GM19193 (cell line): ENCODE data around the gene USP11.

Experiments used
- POLR2A ChIP-seq: IDR thresholded peaks from 4 replicates; pipeline ENCODE4 v1.6.1; 2011; ENCODE audit not compliant: insufficient read depth, insufficient read length; ENCODE audit errors: extremely low read depth

USP11 gene

GRCh38 chrX:47232803-47233332, at the start of gene USP11:
TSS of gene USP11 (plus strand) at chrX:47233009. CDS start at chrX:47233044, 35 bp downstream.
- peak; percentile 83 for TF ChIP-seq POLR2A

DNA sequence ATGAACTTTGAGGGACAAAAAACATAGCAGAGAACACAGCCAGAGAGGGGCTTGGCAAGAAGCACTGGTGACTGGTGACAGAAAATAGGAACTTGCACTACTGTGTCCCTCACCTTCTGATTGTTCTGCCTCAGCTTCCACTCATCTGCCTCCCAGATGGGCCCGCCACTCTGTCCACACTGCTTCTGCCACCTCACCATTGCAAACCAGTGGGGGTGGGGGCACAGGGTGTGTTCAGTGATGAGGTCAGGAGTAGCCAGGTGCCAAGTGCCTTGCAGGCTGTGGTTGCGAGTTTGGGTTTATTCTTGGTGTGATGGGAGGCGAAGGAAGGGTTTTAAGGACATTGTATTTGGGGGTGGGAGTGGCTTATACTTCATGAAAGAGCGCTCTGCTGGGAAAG, 48.3 kb upstream of the USP11 start:
- no peak for TF ChIP-seq POLR2A

DNA sequence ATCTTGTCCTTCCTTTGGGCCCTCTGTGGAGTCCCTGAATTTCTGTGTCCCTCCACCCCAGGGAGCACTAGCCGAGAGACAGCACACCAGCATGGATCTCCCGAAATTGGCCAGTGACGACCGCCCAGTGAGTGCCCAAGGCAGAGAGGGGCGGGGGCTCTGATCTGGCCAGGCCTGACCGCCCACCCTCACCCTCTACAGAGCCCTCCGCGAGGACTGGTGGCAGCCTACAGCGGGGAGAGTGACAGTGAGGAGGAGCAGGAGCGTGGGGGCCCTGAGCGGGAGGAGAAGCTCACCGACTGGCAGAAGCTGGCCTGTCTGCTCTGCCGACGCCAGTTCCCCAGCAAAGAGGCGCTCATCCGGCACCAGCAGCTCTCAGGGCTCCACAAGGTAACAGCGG, 47.6 kb upstream of the USP11 start:
- TF ChIP-seq POLR2A: no peak

DNA sequence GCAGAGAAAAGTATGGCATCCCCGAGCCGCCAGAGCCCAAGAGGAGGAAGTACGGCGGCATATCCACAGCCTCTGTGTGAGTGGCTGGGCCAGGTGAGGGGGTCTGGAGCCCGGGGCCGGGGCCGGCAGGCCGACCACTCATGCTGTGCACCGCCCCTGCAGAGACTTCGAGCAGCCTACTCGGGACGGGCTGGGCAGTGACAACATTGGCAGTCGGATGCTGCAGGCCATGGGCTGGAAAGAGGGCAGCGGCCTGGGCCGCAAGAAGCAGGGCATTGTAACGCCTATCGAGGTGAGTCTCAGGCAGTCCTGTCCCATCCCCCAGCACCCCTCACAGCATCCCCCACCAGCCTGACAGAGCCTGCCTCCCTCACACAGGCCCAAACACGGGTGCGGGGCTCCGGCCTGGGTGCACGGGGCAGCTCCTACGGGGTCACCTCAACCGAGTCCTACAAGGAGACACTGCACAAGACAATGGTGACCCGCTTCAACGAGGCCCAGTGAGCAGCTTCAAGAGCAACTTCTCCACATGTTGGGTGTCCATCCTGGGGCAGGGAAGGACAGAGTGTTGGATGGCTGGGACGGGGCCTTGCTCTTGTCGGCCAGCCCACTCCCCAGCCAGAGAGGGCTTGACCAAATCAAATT, 46.6 kb upstream of the USP11 start:
- no peak for TF ChIP-seq POLR2A

- no peak for TF ChIP-seq POLR2A
Measured at GRCh38 chrX:47187106-47187677, 45.6 kb upstream of the USP11 start.

- no peak for TF ChIP-seq POLR2A
Measured at GRCh38 chrX:47189906-47190305, 42.9 kb upstream of the USP11 start.

DNA sequence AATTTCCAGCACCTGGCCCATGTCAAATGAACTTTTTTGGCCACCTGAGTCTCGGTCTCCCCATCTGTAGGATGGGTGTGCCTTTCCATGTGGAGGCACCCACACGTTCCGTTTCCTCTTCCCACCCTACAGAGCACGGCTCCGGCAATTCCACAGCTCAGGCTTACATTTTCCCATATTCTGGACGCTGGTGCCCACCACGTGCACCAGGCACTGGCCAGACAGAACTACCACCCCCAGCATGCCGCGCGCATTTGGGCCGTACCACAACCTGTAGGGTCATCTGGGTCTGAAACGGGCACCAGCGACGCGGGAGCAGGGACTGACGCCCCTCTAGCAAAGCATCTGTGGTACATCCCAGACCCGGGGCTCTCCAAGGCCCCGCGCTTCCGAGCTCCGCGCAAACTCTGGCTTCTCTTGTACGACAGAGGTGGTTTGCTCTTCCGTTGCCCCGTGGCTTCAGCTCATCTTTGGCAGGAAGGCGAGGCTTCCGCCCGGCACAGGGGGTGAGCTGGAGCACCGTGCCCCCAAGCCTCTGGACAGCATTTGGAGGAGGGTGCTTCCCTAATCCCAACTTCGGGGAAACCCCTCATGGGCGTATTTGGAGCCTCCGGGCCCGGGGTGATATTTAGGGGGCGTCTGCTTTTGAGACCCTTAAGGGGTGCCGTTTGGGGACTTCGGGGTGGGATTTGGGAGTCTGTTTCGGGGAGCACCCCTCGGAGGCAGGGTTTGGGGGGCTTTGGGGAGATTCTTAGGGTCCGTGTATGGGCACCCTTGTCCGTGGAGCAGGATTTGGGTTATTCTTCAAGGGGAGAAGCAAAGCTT, 42.2 kb upstream of the USP11 start:
- TF ChIP-seq POLR2A: peak; percentile 87

DNA sequence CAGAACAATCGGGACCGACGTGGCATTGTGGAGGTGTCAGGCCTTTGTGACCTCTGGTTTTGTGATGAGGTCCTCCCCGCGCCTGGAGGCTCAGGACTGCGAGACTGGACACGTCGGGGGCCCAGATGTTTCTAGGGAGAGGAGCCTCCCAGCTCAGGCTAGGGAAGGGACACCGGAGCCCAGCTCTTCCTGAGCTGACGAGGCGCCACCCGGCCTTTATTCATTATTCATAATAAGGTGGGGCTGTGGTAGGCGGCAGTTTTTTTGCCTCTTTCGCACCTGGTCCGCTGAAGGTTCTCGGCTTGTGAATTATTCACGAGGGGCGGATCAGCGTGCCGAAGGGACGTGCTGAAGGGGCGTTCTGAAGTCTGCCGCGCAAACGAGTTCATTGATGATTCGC, 41.5 kb upstream of the USP11 start:
- no peak for TF ChIP-seq POLR2A

DNA sequence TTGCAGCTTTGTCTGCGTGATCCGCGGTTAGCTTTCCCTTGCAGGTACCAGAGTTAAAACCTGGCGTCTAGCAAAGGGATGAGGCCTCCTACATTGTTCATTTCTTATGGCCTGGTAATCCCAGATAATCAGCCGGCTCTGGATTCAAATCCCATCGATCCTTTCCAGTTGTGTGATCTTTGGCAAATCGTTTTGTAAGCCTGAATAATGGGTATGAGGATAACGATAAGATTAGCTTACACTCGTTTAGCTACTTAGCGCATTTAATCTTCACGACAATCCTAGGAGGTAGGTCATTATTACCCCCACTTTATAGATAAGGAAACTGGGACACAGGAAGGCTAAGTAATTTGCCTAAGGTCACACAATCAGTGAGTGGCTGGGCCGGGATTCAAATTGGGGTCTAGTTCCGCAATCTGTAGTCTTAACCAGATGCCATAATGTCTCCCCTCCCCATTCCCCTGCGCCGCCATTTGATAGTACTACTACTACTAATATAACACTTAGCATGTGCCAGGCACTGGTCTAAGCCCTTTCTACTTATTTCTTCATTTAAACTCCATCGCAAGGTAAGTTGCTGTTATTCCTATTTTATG, 40.9 kb upstream of the USP11 start:
- no peak for TF ChIP-seq POLR2A

DNA sequence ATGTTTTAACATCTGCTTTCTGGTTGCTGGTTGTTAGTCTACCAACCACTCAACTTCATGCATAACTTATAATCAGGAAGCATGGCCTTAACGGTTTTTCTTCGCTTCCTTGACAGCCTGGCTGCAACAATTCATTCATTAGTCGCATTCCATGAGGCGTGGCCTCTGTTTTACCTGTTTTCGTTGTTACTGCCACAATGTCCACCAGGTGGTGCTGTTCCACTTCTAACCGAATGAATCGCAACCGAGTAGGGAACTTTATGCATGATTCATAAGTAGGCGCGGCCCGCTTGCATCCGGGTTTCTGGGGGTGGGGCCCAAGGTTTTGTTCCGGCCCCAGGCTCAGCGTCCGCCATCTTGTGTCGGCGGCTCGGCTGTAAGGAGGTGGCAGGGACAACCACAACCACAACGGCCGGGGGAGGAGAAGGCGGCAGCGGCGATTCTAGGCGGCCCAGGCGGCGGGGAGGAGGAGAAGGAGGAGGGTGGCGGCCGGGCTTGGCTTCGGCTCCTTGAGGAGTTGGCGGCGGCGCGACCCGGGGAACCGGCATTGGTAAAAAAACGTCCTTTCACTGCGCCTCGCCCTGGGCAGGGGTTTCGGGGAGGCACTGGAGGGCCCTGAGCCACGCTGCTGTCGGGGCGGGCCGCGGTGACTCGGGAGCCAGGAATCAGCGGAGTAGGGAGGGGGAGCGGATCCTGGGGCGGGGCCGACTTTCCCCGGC, 39.2 kb upstream of the USP11 start, which contains the start of gene UBA1:
Gene UBA1 (plus strand): TSS at position 355 of the 719 bp plus-strand sequence. CDS start 4,974 bp downstream, outside the sequence.
- TF ChIP-seq POLR2A: peak; percentile 93

- no peak for TF ChIP-seq POLR2A
Measured at GRCh38 chrX:47194194-47194787, 38.5 kb upstream of the USP11 start.

DNA sequence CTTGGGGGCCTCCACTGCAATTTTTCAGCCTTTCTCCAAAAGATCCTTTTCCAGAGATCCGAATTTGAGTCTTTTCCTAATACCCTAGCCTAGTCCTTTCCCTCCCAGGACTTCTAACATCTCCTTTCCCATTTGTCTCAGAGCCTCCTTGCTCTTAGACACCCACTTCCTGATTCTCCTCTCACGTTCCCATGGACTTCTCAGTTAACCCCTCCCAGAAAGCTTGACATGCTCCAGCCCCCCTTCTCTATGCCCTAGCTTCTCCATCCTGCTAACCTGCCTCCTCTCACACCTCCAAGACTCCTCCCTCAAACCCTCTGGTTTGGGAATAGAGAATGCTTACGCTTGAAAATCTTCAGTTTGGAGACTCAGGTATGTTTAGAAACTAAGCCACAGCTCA, 36.7 kb upstream of the USP11 start:
- no peak for TF ChIP-seq POLR2A

DNA sequence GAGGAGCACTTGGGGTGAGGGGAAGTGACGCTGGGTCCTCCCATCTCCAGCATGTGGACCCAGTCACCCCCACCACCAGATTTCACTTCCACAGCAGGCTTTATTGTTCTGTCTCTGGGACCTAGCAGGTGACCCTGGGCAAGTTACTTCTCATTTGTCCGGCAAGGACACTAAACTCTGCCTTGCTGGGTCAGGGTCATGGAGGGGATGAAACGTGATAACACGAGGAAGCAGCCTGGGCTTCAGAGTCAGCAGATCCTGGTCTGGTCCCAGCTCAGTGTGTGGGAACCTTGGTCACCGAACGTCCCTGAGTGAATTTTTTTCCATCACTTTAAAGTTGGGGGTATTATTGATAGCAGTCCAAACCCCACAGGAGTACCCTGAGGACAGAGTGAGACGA, 35.3 kb upstream of the USP11 start:
- TF ChIP-seq POLR2A: no peak
